Measurements from ENCODE around the gene UVRAG.

- TF ChIP-seq EZH2 (IDR thresholded peaks at IDR 0.05; ENCODE audit: borderline replicate concordance, low read length) (no peak), CTCF (IDR thresholded peaks at IDR 0.05; ENCODE audit: low read length) (no peak)
These were observed 31.5 kb upstream of the UVRAG start for GRCh38 chr11:75783416-75784084.

All from OCI-LY1 (cell line).